ENCODE measurements around the gene SYT12.

DNA sequence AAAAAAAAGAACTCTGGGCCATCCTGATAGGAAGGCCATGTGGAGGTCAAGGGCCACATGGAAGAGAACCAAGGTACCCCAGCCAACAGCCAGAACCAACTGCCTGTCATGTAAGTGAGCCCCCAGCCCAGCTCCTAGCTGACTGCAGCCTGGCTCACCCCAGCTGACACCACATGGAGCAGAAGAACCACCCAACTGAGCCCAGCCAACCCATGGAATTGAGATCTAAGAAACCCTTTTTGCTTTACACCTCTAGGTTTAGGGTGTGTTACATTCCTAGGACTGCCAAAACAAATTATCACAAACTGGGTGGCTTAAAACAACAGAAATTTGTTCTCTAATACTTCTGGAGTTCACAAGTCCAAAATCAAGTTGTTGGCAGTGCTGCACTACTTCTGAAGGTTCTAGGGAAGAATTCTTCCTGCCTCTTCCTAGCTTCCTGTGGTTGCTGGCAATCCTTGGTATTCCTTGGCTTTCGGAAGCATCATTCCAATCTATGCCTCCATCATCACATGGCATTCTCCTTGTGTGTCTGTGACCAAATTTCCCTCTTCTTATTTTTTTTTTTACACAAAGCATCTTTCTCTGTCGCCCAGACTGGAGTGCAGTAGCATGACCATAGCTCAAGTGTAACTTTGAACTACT is 43.5 kb upstream of the SYT12 start:
- TF ChIP-seq CTCF (conservative IDR thresholded peaks at IDR 0.05) (no peak), EZH2 (IDR thresholded peaks at IDR 0.05; ENCODE audit: low read depth) (no peak)
